HepG2 (cell line): Measurements from ENCODE around the gene TOM1L2. TPM values are rescaled to one million over a fixed set of nuclear protein-coding genes. Genes with fewer than 3 reads are reported as not detected.

Source experiments
- ARHGAP35 ChIP-seq: sonication (generic); formaldehyde crosslinking; IDR thresholded peaks from 2 replicates; pipeline ENCODE4 v1.9.0; 2022; ENCODE audit warnings: mild to moderate bottlenecking, inconsistent platforms, moderate library complexity, missing genetic modification reagents, borderline replicate concordance
- ATF6 ChIP-seq: sonication (generic); formaldehyde crosslinking; conservative IDR thresholded peaks from 2 replicates; pipeline ENCODE4 v1.4.0; 2020; ENCODE audit warnings: missing genetic modification reagents
- BORCS8-MEF2B ChIP-seq: sonication (generic); formaldehyde crosslinking; IDR thresholded peaks from 2 replicates; pipeline ENCODE4 v1.8.0; 2022; ENCODE audit warnings: mild to moderate bottlenecking, missing genetic modification reagents
- EZH2 ChIP-seq: conservative IDR thresholded peaks from 2 replicates; pipeline ENCODE4 v1.6.1; 2012; ENCODE audit warnings: mild to moderate bottlenecking, low read depth, low read length, moderate library complexity
- FOXO1 ChIP-seq: sonication (generic); formaldehyde crosslinking; IDR thresholded peaks from 2 replicates; pipeline ENCODE4 v1.4.0; 2020; ENCODE audit warnings: missing genetic modification reagents
- JARID2 ChIP-seq: sonication (generic); formaldehyde crosslinking; IDR thresholded peaks from 2 replicates; pipeline ENCODE4 v1.8.1; 2023; ENCODE audit warnings: missing genetic modification reagents, inconsistent platforms; ENCODE audit not compliant: insufficient replicate concordance
- MTF2 ChIP-seq: sonication (generic); formaldehyde crosslinking; IDR thresholded peaks from 2 replicates; pipeline ENCODE4 v1.5.0; 2020; ENCODE audit warnings: missing genetic modification reagents, borderline replicate concordance
- POLR2AphosphoS5 ChIP-seq: IDR thresholded peaks from 2 replicates; pipeline ENCODE4 v1.6.1; 2012; ENCODE audit warnings: low read depth, low read length
- PRPF4 ChIP-seq: fragments of 200-400 bp; formaldehyde crosslinking; IDR thresholded peaks from 2 replicates; pipeline ENCODE4 v1.6.1; 2016; ENCODE audit warnings: low read length, low read depth; ENCODE audit not compliant: poor library complexity, severe bottlenecking
- THAP9 ChIP-seq: sonication (generic); formaldehyde crosslinking; IDR thresholded peaks from 2 replicates; pipeline ENCODE4; 2020; ENCODE audit warnings: missing genetic modification reagents, mild to moderate bottlenecking, borderline replicate concordance
- ZBTB3 ChIP-seq: sonication (generic); formaldehyde crosslinking; IDR thresholded peaks from 2 replicates; pipeline ENCODE4 v1.4.0; 2020; ENCODE audit warnings: low read depth, mild to moderate bottlenecking, moderate library complexity, missing genetic modification reagents, borderline replicate concordance
- ZNF350 ChIP-seq: sonication (generic); formaldehyde crosslinking; IDR thresholded peaks from 2 replicates; pipeline ENCODE4 v1.4.0; 2020; ENCODE audit warnings: mild to moderate bottlenecking, low read depth, missing genetic modification reagents, borderline replicate concordance
- ZNF572 ChIP-seq: sonication (generic); formaldehyde crosslinking; IDR thresholded peaks from 2 replicates; pipeline ENCODE4 v1.5.1; 2020; ENCODE audit warnings: mild to moderate bottlenecking, missing genetic modification reagents
- ZNF883 ChIP-seq: sonication (generic); formaldehyde crosslinking; IDR thresholded peaks from 2 replicates; pipeline ENCODE4 v1.5.1; 2020; ENCODE audit warnings: mild to moderate bottlenecking, missing genetic modification reagents; ENCODE audit errors: not compliant biosample characterization
- ZXDC ChIP-seq: sonication (generic); formaldehyde crosslinking; IDR thresholded peaks from 2 replicates; pipeline ENCODE4 v1.5.0; 2020; ENCODE audit warnings: mild to moderate bottlenecking, missing genetic modification reagents
- polyA plus RNA-seq, 8 experiments: library from polyadenylated mRNA; depleted of rRNA in 3 of 8; stranded (reverse) in 7 of 8; unstranded in 1 of 8; fragments of >200 nt; fragmentation: Illumina TruSeq in 4 of 8; extraction: Trizol in 4 of 8; gene quantifications; 2 replicates each; pipeline versions ENCODE4 v1.2.1 to v1.2.3, GENCODE V29; 2011 to 2016; ENCODE audit warnings: low read depth in 4 of 8, missing spikeins in 1 of 8, mixed read lengths in 1 of 8; ENCODE audit not compliant: insufficient read depth in 1 of 8
- total RNA-seq, 5 experiments: library from RNA; depleted of rRNA; stranded (reverse); fragments of >200 nt; fragmentation: Illumina TruSeq; extraction: Trizol; gene quantifications; 2 replicates each; pipeline ENCODE4 v1.2.3, GENCODE V29; 2016; ENCODE audit warnings: low read depth in 1 of 5
- TF ChIP-seq, protein P1 (sequence below): sonication (generic); formaldehyde crosslinking; IDR thresholded peaks from 2 replicates; pipeline ENCODE4 v1.4.0; 2020; ENCODE audit warnings: missing genetic modification reagents
- TF ChIP-seq, protein P2 (sequence below): sonication (generic); formaldehyde crosslinking; IDR thresholded peaks from 2 replicates; pipeline ENCODE4 v1.8.0; 2022; ENCODE audit warnings: missing genetic modification reagents, mild to moderate bottlenecking, moderate library complexity, borderline replicate concordance

TOM1L2 gene
- total and polyA plus RNA-seq, 2 of the 13 experiments (the other 11 are each of a cell fraction or from before 2014, with no cell fraction given), result 4.7 to 7.4 TPM

DNA sequence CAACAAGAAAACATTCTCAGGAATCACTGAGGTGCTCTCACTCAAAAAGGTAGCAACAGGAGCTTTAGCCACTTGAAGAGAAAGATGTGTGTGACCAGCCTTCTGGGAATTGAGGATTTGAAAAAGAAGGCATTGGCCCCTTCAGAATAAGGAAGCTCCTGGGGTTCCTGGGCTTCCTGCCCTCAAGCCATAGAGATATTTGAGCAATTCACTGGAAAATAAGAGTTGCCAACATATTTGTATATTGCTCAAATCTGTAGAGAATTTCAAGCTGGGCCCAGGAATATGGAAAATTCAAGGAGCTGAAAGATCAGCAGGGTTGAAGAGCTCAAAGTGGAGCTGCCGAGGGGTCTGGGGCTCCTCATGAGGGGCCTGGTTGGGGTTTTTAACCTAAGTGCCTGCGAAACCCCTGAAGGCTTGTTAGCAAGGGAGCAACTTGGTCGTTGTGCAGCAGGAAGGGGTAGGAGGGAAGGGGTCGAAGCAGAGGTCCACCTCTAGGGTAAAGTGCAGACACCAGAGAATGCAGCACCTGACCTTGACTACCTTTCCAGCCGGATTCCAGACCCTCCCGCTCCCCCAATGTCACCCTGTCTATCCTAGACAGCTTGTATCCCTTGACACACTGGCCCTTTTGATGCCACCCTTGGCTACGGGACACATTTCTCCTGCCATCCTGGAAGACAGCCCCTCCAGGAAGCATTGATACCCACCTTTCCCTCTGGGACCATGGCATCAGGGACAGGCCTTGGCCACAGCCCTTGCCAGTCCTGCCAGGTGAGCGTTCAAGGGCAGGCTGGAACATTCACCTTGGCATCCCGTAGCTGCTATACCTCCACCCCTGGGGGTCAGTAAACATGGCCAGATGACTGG is 67.8 kb downstream of the TOM1L2 start (continued):
- TF ChIP-seq EZH2, result no peak
- TF ChIP-seq POLR2AphosphoS5, result no peak
- no peak for TF ChIP-seq ZNF572 (CRISPR knock-in tag)
- no peak for TF ChIP-seq ZXDC
- TF ChIP-seq PRPF4, result no peak
- no peak for TF ChIP-seq MTF2 (CRISPR knock-in tag)
- no peak for TF ChIP-seq THAP9 (CRISPR knock-in tag)
- no peak for TF ChIP-seq ZBTB3
- TF ChIP-seq BORCS8-MEF2B (CRISPR knock-in tag), result no peak
- TF ChIP-seq, protein P1, sequence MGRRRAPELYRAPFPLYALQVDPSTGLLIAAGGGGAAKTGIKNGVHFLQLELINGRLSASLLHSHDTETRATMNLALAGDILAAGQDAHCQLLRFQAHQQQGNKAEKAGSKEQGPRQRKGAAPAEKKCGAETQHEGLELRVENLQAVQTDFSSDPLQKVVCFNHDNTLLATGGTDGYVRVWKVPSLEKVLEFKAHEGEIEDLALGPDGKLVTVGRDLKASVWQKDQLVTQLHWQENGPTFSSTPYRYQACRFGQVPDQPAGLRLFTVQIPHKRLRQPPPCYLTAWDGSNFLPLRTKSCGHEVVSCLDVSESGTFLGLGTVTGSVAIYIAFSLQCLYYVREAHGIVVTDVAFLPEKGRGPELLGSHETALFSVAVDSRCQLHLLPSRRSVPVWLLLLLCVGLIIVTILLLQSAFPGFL, result no peak
- no peak for TF ChIP-seq ATF6
- no peak for TF ChIP-seq ARHGAP35
- no peak for TF ChIP-seq FOXO1 (CRISPR knock-in tag)
- TF ChIP-seq, protein P2, sequence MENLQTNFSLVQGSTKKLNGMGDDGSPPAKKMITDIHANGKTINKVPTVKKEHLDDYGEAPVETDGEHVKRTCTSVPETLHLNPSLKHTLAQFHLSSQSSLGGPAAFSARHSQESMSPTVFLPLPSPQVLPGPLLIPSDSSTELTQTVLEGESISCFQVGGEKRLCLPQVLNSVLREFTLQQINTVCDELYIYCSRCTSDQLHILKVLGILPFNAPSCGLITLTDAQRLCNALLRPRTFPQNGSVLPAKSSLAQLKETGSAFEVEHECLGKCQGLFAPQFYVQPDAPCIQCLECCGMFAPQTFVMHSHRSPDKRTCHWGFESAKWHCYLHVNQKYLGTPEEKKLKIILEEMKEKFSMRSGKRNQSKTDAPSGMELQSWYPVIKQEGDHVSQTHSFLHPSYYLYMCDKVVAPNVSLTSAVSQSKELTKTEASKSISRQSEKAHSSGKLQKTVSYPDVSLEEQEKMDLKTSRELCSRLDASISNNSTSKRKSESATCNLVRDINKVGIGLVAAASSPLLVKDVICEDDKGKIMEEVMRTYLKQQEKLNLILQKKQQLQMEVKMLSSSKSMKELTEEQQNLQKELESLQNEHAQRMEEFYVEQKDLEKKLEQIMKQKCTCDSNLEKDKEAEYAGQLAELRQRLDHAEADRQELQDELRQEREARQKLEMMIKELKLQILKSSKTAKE, result peak; percentile 55; the same call in 1 of the 2 replicates
- no peak for TF ChIP-seq JARID2
- no peak for TF ChIP-seq ZNF883 (CRISPR knock-in tag)
- TF ChIP-seq ZNF350, result no peak
